ENCODE data around the gene TEX22.

The TEX22 gene

GRCh38 chr14:105460116-105460515 lies 61.8 kb downstream of the TEX22 start:
- no peak for TF ChIP-seq CTCF (IDR thresholded peaks at IDR 0.05; ENCODE audit: low read length)
- no peak for TF ChIP-seq EZH2 (optimal IDR thresholded peaks at IDR 0.05; ENCODE audit: low read depth, low read length)
- TF ChIP-seq EZH2phosphoT487 (IDR thresholded peaks at IDR 0.05; ENCODE audit: low read length) = no peak
- Histone ChIP-seq H4K20me1 (ENCODE audit: insufficient read depth, low read length) (no peaks in the 10 kb centered on the region), H3K36me3 (replicated peaks; ENCODE audit: insufficient read depth, low read length) (no peaks in the 10 kb centered on the region)

GRCh38 chr14:105460616-105461015 lies 62.3 kb downstream of the TEX22 start:
- H3K4me3 ChIP-seq (ENCODE audit: low read length) = no peak overlapping the region
- DNase-seq = no peak
- H3K36me3 ChIP-seq (replicated peaks; ENCODE audit: insufficient read depth, low read length) = no peaks in the 10 kb centered on the region
- no peaks in the 10 kb centered on the region for H3K9me2 ChIP-seq (replicated peaks; ENCODE audit: insufficient read depth, low read length)
- no peaks in the 10 kb centered on the region for H3K4me1 ChIP-seq (ENCODE audit: low read length)
- TF ChIP-seq EZH2 (optimal IDR thresholded peaks at IDR 0.05; ENCODE audit: low read depth, low read length) (no peak), CTCF (IDR thresholded peaks at IDR 0.05; ENCODE audit: low read length) (no peak), EZH2phosphoT487 (IDR thresholded peaks at IDR 0.05; ENCODE audit: low read length) (no peak)
- no peaks in the 10 kb centered on the region for H4K20me1 ChIP-seq (ENCODE audit: insufficient read depth, low read length)
- H3K4me2 ChIP-seq (ENCODE audit: low read depth, low read length) = no peak overlapping the region
- H2AFZ ChIP-seq (ENCODE audit: low read length) = no peak overlapping the region
- H3K9me3 ChIP-seq (replicated peaks; ENCODE audit: insufficient read depth, low read length) = no peaks in the 10 kb centered on the region
- H3K27ac ChIP-seq (ENCODE audit: low read length) = no peak overlapping the region
- no peaks in the 10 kb centered on the region for H3F3A ChIP-seq (ENCODE audit: insufficient read depth, low read length)
- H3K9ac ChIP-seq (ENCODE audit: low read length) = no peak overlapping the region
- H3K27me3 ChIP-seq (replicated peaks; ENCODE audit: insufficient read depth, low read length) = no peaks in the 10 kb centered on the region
- H3K79me2 ChIP-seq (ENCODE audit: low read length) = no peaks in the 10 kb centered on the region

More at GRCh38 chr14:105460116-105460515, 61.8 kb downstream of the TEX22 start:
- DNase-seq = no peak
- Histone ChIP-seq H3K4me2 (ENCODE audit: low read depth, low read length) (no peak overlapping the region), H3K9ac (ENCODE audit: low read length) (no peak overlapping the region), H2AFZ (ENCODE audit: low read length) (no peak overlapping the region), H3K9me3 (replicated peaks; ENCODE audit: insufficient read depth, low read length) (no peaks in the 10 kb centered on the region), H3K9me2 (replicated peaks; ENCODE audit: insufficient read depth, low read length) (no peaks in the 10 kb centered on the region), H3K27ac (ENCODE audit: low read length) (no peak overlapping the region), H3K27me3 (replicated peaks; ENCODE audit: insufficient read depth, low read length) (no peaks in the 10 kb centered on the region), H3F3A (ENCODE audit: insufficient read depth, low read length) (no peaks in the 10 kb centered on the region), H3K79me2 (ENCODE audit: low read length) (no peaks in the 10 kb centered on the region), H3K4me3 (ENCODE audit: low read length) (no peak overlapping the region), H3K4me1 (ENCODE audit: low read length) (no peaks in the 10 kb centered on the region)

GRCh38 chr14:105461903-105462302 lies 63.6 kb downstream of the TEX22 start:
- TF ChIP-seq CTCF (IDR thresholded peaks at IDR 0.05; ENCODE audit: low read length) (no peak), EZH2 (optimal IDR thresholded peaks at IDR 0.05; ENCODE audit: low read depth, low read length) (no peak), EZH2phosphoT487 (IDR thresholded peaks at IDR 0.05; ENCODE audit: low read length) (no peak)
- Histone ChIP-seq H3K9ac (ENCODE audit: low read length) (no peak overlapping the region), H3K4me1 (ENCODE audit: low read length) (no peaks in the 10 kb centered on the region), H3K9me2 (replicated peaks; ENCODE audit: insufficient read depth, low read length) (no peaks in the 10 kb centered on the region), H3K79me2 (ENCODE audit: low read length) (no peaks in the 10 kb centered on the region), H3K27ac (ENCODE audit: low read length) (no peak overlapping the region), H3K4me2 (ENCODE audit: low read depth, low read length) (no peak overlapping the region), H3K27me3 (replicated peaks; ENCODE audit: insufficient read depth, low read length) (no peaks in the 10 kb centered on the region), H3F3A (ENCODE audit: insufficient read depth, low read length) (no peaks in the 10 kb centered on the region), H3K9me3 (replicated peaks; ENCODE audit: insufficient read depth, low read length) (no peaks in the 10 kb centered on the region), H3K36me3 (replicated peaks; ENCODE audit: insufficient read depth, low read length) (no peaks in the 10 kb centered on the region), H3K4me3 (ENCODE audit: low read length) (no peak overlapping the region), H2AFZ (ENCODE audit: low read length) (no peak overlapping the region), H4K20me1 (ENCODE audit: insufficient read depth, low read length) (no peaks in the 10 kb centered on the region)
- DNase-seq = no peak

All from MM.1S (cell line).